PC-3 (cell line): ENCODE measurements around the gene PADI4. TPM values are rescaled to one million over a fixed set of nuclear protein-coding genes. Genes with fewer than 3 reads are reported as not detected.

ENCODE experiments used
- ATAC-seq: fragments of 200-7000 bp; cut with Tn5 transposase; 2 replicates; pipeline ENCODE4 v1.9.1; 2020; ENCODE audit warnings: mild to moderate bottlenecking, moderate library complexity
- BruUV-seq: library from RNA; stranded (reverse); fragments of 400-500 nt; replicated peaks from 2 replicates; lab custom pipeline; 2021; lab: Mats Ljungman, UMichigan
- CTCF ChIA-PET: fragments of 300-600 bp; sonication (Branson Sonifier 250); formaldehyde crosslinking; loops from one replicate; lab custom pipeline; 2022; ENCODE audit warnings: antibody characterized with exemption; lab: Charles Lee
- POLR2A ChIA-PET: fragments of 300-600 bp; sonication (Branson Sonifier 250); formaldehyde crosslinking; loops from one replicate; lab custom pipeline; 2022; ENCODE audit warnings: antibody characterized with exemption; ENCODE audit not compliant: unreplicated experiment; lab: Charles Lee
- DNase-seq: peaks from one replicate; pipeline ENCODE4 v3.0.0-alpha.2; 2015
- H2AFZ ChIP-seq: fragments of 300-600 bp; sonication (generic); 2 replicates; pipeline ENCODE4 v1.6.0; 2016; ENCODE audit warnings: antibody characterized with exemption, low read length
- H3F3A ChIP-seq: fragments of 300-600 bp; sonication (generic); one replicate; pipeline ENCODE4 v1.6.0; 2017; ENCODE audit warnings: antibody characterized with exemption, low read length, control low read depth, mild to moderate bottlenecking; ENCODE audit not compliant: unreplicated experiment
- H3K27ac ChIP-seq: fragments of 300-600 bp; sonication (generic); 2 replicates; pipeline ENCODE4 v1.5.1; 2016; ENCODE audit warnings: mild to moderate bottlenecking, low read length
- H3K27me3 ChIP-seq: fragments of 300-600 bp; sonication (generic); 2 replicates; pipeline ENCODE4 v1.6.1; 2016; ENCODE audit warnings: low read length, mixed read lengths
- H3K36me3 ChIP-seq: fragments of 300-600 bp; sonication (generic); 2 replicates; pipeline ENCODE4 v1.6.1; 2016; ENCODE audit warnings: low read depth, mixed run types, low read length, mixed read lengths
- H3K4me1 ChIP-seq: fragments of 300-600 bp; sonication (generic); 2 replicates; pipeline ENCODE4 v1.5.1; 2016; ENCODE audit warnings: low read length; ENCODE audit not compliant: insufficient read depth
- H3K4me2 ChIP-seq: fragments of 300-600 bp; sonication (generic); 2 replicates; pipeline ENCODE4 v1.6.0; 2016; ENCODE audit warnings: low read length
- H3K4me3 ChIP-seq: fragments of 300-600 bp; sonication (generic); 2 replicates; pipeline ENCODE4 v1.5.1; 2016; ENCODE audit warnings: mild to moderate bottlenecking, low read length, mixed read lengths
- H3K79me2 ChIP-seq: fragments of 300-600 bp; sonication (generic); 2 replicates; pipeline ENCODE4 v1.6.1; 2017; ENCODE audit warnings: low read length, mixed read lengths
- H3K9ac ChIP-seq: fragments of 300-600 bp; sonication (generic); 2 replicates; pipeline ENCODE4 v1.6.0; 2016; ENCODE audit warnings: mild to moderate bottlenecking, low read length
- H3K9me2 ChIP-seq: fragments of 300-600 bp; sonication (generic); replicated peaks from 2 replicates; pipeline ENCODE4 v1.6.1; 2016; ENCODE audit warnings: mixed run types, low read length, mixed read lengths
- H3K9me3 ChIP-seq: fragments of 300-600 bp; sonication (generic); 2 replicates; pipeline ENCODE4 v1.6.1; 2016; ENCODE audit warnings: low read length, mixed read lengths
- H4K20me1 ChIP-seq: fragments of 300-600 bp; sonication (generic); 2 replicates; pipeline ENCODE4 v1.6.1; 2016; ENCODE audit warnings: low read length, mixed read lengths
- CTCF ChIP-seq: fragments of 300-600 bp; sonication (generic); conservative IDR thresholded peaks from 2 replicates; pipeline ENCODE4 v1.5.1; 2017; ENCODE audit warnings: antibody characterized with exemption, low read depth, mild to moderate bottlenecking, low read length
- EZH2 ChIP-seq: fragments of 300-600 bp; sonication (generic); IDR thresholded peaks from one replicate; pipeline ENCODE4 v1.6.1; 2017; ENCODE audit warnings: antibody characterized with exemption, mild to moderate bottlenecking, low read length; ENCODE audit not compliant: unreplicated experiment
- EZH2phosphoT487 ChIP-seq: fragments of 300-600 bp; sonication (generic); IDR thresholded peaks from 2 replicates; pipeline ENCODE4 v1.6.1; 2018; ENCODE audit warnings: mild to moderate bottlenecking, antibody characterized with exemption, low read length, borderline replicate concordance
- intact Hi-C: fragments of 100-400 bp; cut with micrococcal nuclease; formaldehyde crosslinking; loops from 2 replicates; pipeline ENCODE4 v1.9.0; 2023
- total RNA-seq: library from RNA; depleted of rRNA; stranded (reverse); fragments of >200 nt; gene quantifications from 2 replicates; pipeline ENCODE4 v1.2.3, GENCODE V29; 2014

Gene PADI4
- total RNA-seq, 1 experiment from 2014 or later = 0.04 TPM

- H3K79me2 ChIP-seq = no peaks in the 10 kb centered on the region
- peak overlapping the region; percentile 14; the same call in 1 of the 2 replicates for H3K9ac ChIP-seq
- no peak overlapping the region for H2AFZ ChIP-seq
- BruUV-seq = no TSS peak
- ChIA-PET CTCF (no interaction called here), POLR2A (no interaction called here)
- no peaks in the 10 kb centered on the region for H3K27me3 ChIP-seq
- no peak overlapping the region for H3K4me3 ChIP-seq
- DNase-seq (no peak), ATAC-seq (no peak)
- H3K36me3 ChIP-seq = no peaks in the 10 kb centered on the region
- H3K9me2 ChIP-seq = no peaks in the 10 kb centered on the region
- peak overlapping the region; percentile 95 for H3K27ac ChIP-seq
- TF ChIP-seq CTCF = no peak
- TF ChIP-seq EZH2 = no peak
- no peak for TF ChIP-seq EZH2phosphoT487
- no peaks in the 10 kb centered on the region for H4K20me1 ChIP-seq
- no peak overlapping the region for H3K4me2 ChIP-seq
- intact Hi-C loops = no loop called here
- H3K9me3 ChIP-seq = no peaks in the 10 kb centered on the region
- peaks cover 20% of the 10 kb centered on the region for H3K4me1 ChIP-seq
- H3F3A ChIP-seq = no peaks in the 10 kb centered on the region
These were observed 40.7 kb downstream of the PADI4 start for GRCh38 chr1:17348593-17349234.

GRCh38 chr1:17350083-17350482 lies 42.1 kb downstream of the PADI4 start:
- BruUV-seq = no TSS peak
- Histone ChIP-seq H3K9me2 (no peaks in the 10 kb centered on the region), H3F3A (no peaks in the 10 kb centered on the region), H3K4me1 (peaks cover 20% of the 10 kb centered on the region), H4K20me1 (no peaks in the 10 kb centered on the region), H3K9ac (no peak overlapping the region), H3K27ac (no peak overlapping the region), H3K9me3 (no peaks in the 10 kb centered on the region), H3K4me2 (no peak overlapping the region), H2AFZ (no peak overlapping the region), H3K36me3 (no peaks in the 10 kb centered on the region), H3K27me3 (no peaks in the 10 kb centered on the region), H3K79me2 (no peaks in the 10 kb centered on the region), H3K4me3 (no peak overlapping the region)
- no peak for ATAC-seq
- POLR2A ChIA-PET = no interaction called here
- intact Hi-C loops = no loop called here
- TF ChIP-seq EZH2phosphoT487 (no peak), CTCF (no peak), EZH2 (no peak)
- CTCF ChIA-PET = no interaction called here
- DNase-seq = no peak

- Histone ChIP-seq H3K27me3 (no peaks in the 10 kb centered on the region), H3K4me2 (no peak overlapping the region), H3K27ac (no peak overlapping the region), H3K9me2 (no peaks in the 10 kb centered on the region), H3K9ac (no peak overlapping the region), H3K4me1 (peaks cover 20% of the 10 kb centered on the region), H2AFZ (no peak overlapping the region), H3K36me3 (no peaks in the 10 kb centered on the region), H3K9me3 (no peaks in the 10 kb centered on the region), H3K79me2 (no peaks in the 10 kb centered on the region), H3F3A (no peaks in the 10 kb centered on the region), H4K20me1 (no peaks in the 10 kb centered on the region), H3K4me3 (no peak overlapping the region)
- intact Hi-C loops = no loop called here
- ChIA-PET POLR2A (no interaction called here), CTCF (no interaction called here)
- TF ChIP-seq CTCF = no peak
- TF ChIP-seq EZH2phosphoT487 = no peak
- no peak for TF ChIP-seq EZH2
- no peak for DNase-seq
- BruUV-seq = no TSS peak
- no peak for ATAC-seq
These were observed 43.0 kb downstream of the PADI4 start for GRCh38 chr1:17350928-17351446.
